Neural progenitor cell (in vitro differentiated cells): Measurements from ENCODE around the gene PDZD4. TPM values are rescaled to one million over a fixed set of nuclear protein-coding genes. Genes with fewer than 3 reads are reported as not detected.

ENCODE experiments used
- DNase-seq: peaks from one replicate; pipeline ENCODE4 v3.0.0-alpha.2; 2016; ENCODE audit warnings: low spot score
- H2AFZ ChIP-seq: fragments of 200-600 bp; sonication (generic); replicated peaks from 2 replicates; pipeline ENCODE4 v1.6.1; 2016; ENCODE audit warnings: antibody characterized with exemption
- H3F3A ChIP-seq: fragments of 200-600 bp; sonication (generic); 2 replicates; pipeline ENCODE4 v1.6.1; 2016; ENCODE audit warnings: antibody characterized with exemption, low read depth
- H3K27ac ChIP-seq: fragments of 200-600 bp; sonication (generic); 2 replicates; pipeline ENCODE4 v1.5.1; 2016; ENCODE audit warnings: mild to moderate bottlenecking
- H3K27me3 ChIP-seq: fragments of 200-600 bp; sonication (generic); 2 replicates; pipeline ENCODE4 v1.6.1; 2016; ENCODE audit warnings: mild to moderate bottlenecking, moderate library complexity
- H3K36me3 ChIP-seq: fragments of 200-600 bp; sonication (generic); 2 replicates; pipeline ENCODE4 v1.5.1; 2016
- H3K4me1 ChIP-seq: fragments of 200-600 bp; sonication (generic); 2 replicates; pipeline ENCODE4 v1.6.1; 2016; ENCODE audit warnings: mixed run types
- H3K4me2 ChIP-seq: fragments of 200-600 bp; sonication (generic); 2 replicates; pipeline ENCODE4 v1.6.1; 2016
- H3K4me3 ChIP-seq: fragments of 200-600 bp; sonication (generic); 2 replicates; pipeline ENCODE4 v1.5.1; 2016
- H3K79me2 ChIP-seq: fragments of 200-600 bp; sonication (generic); 2 replicates; pipeline ENCODE4 v1.6.1; 2016; ENCODE audit warnings: low read depth
- H3K9ac ChIP-seq: fragments of 200-600 bp; sonication (generic); 2 replicates; pipeline ENCODE4 v1.6.1; 2016
- H3K9me3 ChIP-seq: fragments of 200-600 bp; sonication (generic); 2 replicates; pipeline ENCODE4 v1.5.1; 2016; ENCODE audit warnings: low read depth
- H4K20me1 ChIP-seq: fragments of 200-600 bp; sonication (generic); 2 replicates; pipeline ENCODE4 v1.6.1; 2016; ENCODE audit warnings: low read depth
- H3K27ac Mint-ChIP-seq: 3 replicates; pipeline ENCODE4 v1.8.0; 2021; ENCODE audit warnings: mixed read lengths
- H3K27me3 Mint-ChIP-seq: 2 replicates; pipeline ENCODE4 v1.8.0; 2022; ENCODE audit warnings: low read depth, mild to moderate bottlenecking, inconsistent platforms, moderate library complexity, mixed read lengths; ENCODE audit not compliant: insufficient read depth
- H3K36me3 Mint-ChIP-seq: 3 replicates; pipeline ENCODE4 v1.8.0; 2021; ENCODE audit warnings: mixed read lengths
- H3K4me1 Mint-ChIP-seq: 3 replicates; pipeline ENCODE4 v1.8.0; 2021; ENCODE audit warnings: mixed read lengths
- H3K4me3 Mint-ChIP-seq: 3 replicates; pipeline ENCODE4 v1.8.0; 2021; ENCODE audit warnings: mild to moderate bottlenecking, moderate library complexity, mixed read lengths
- H3K9me3 Mint-ChIP-seq: 3 replicates; pipeline ENCODE4 v1.8.0; 2020; ENCODE audit warnings: mixed read lengths
- EZH2 ChIP-seq: fragments of 200-600 bp; sonication (generic); IDR thresholded peaks from 2 replicates; pipeline ENCODE4 v1.6.1; 2017; ENCODE audit warnings: antibody characterized with exemption, mild to moderate bottlenecking, moderate library complexity
- EZH2phosphoT487 ChIP-seq: fragments of 200-600 bp; sonication (generic); IDR thresholded peaks from 2 replicates; pipeline ENCODE4 v1.6.1; 2017; ENCODE audit warnings: antibody characterized with exemption
- total RNA-seq: library from RNA; depleted of rRNA; stranded (reverse); fragments of >200 nt; gene quantifications from 2 replicates; pipeline ENCODE4 v1.2.3, GENCODE V29; 2015; ENCODE audit warnings: low replicate concordance
- TF ChIP-seq, protein P1 (sequence below): fragments of 200-600 bp; sonication (generic); IDR thresholded peaks from 2 replicates; pipeline ENCODE4 v1.5.1; 2017; ENCODE audit warnings: antibody characterized with exemption, mild to moderate bottlenecking

The PDZD4 gene
- total RNA-seq, 1 donor from 2014 or later, result 1.9 TPM

DNA sequence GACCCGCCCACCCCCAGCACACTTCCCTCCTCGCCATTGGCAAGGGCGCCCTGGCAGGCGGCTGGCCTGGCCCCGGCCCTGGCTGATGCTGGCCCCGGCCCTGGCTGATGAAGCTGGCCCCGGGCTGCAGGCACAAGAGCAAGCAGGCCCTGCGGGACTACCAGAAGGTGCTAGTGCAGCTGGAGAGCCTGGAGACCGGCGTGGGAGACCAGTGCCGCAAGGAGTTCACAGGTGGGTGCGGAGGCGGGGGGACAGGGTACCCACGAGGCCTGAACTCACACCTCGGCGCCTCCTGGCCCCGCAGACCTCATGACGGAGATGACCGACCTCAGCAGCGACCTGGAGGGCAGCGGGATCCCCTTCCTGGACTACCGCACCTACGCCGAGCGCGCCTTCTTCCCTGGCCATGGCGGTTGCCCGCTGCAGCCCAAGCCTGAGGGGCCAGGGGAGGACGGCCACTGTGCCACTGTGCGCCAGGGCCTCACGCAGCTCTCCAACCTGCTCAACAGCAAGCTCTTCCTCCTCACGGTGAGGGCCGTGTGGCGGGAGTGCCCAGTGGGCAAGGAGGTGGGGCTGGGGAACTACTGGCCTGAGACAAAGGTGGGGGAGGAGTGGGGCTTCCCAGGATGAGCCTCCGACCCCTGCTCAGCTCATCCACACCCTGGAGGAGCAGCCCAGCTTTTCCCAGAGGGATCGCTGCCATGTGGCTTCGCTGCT lies 55.6 kb downstream of the PDZD4 start:
- H3K9me3 ChIP-seq, result no peaks in the 10 kb centered on the region
- DNase-seq, result no peak
- H3K9me3 Mint-ChIP-seq, result peaks cover 5% of the 10 kb centered on the region

DNA sequence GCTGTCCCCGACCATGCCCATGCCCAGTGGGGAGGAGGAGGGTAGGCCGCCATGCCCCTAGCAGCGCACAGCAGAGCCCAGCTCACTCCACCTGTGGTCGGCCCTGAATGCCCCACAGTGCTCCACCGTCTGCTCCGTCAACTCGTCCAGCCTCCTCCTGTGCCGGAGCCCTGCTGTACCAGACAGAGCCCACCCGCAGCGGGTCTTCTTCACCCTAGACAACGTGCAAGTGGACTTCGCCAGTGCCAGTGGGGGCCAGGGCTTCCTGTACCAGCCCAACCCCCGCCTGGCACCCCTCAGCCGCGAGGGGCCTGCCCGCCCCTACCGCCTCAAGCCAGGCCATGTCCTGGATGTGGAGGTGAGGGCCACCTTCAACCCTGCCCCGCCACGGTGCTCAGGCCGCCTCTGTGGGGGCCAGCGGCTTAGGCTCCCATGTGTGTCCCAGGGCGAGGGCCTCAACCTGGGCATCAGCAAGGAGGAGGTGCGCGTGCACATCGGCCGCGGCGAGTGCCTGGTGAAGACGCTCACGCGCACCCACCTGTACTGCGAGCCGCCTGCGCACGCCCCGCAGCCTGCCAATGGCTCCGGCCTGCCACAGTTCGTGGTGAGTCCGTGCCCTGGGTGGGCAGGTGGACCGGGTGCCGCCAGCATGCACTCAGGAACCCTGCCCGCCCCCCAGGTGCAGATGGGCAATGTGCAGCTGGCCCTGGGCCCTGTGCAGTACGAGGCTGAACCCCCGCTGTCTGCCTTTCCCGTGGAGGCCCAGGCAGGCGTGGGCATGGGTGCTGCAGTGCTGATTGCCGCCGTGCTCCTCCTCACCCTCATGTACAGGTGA lies 56.4 kb downstream of the PDZD4 start:
- Histone ChIP-seq H3K79me2 (no peaks in the 10 kb centered on the region), H3K36me3 (no peaks in the 10 kb centered on the region), H3K4me2 (no peak overlapping the region), H3K9me3 (no peaks in the 10 kb centered on the region), H3K9ac (no peak overlapping the region), H3K4me3 (no peak overlapping the region), H3F3A (no peaks in the 10 kb centered on the region), H2AFZ (no peak overlapping the region), H3K4me1 (no peaks in the 10 kb centered on the region), H4K20me1 (no peaks in the 10 kb centered on the region), H3K27me3 (no peaks in the 10 kb centered on the region), H3K27ac (no peak overlapping the region)
- no peaks in the 10 kb centered on the region for H3K4me1 Mint-ChIP-seq
- H3K27ac Mint-ChIP-seq, result no peak overlapping the region
- H3K36me3 Mint-ChIP-seq, result no peaks in the 10 kb centered on the region
- no peak for TF ChIP-seq EZH2
- TF ChIP-seq, protein P1, sequence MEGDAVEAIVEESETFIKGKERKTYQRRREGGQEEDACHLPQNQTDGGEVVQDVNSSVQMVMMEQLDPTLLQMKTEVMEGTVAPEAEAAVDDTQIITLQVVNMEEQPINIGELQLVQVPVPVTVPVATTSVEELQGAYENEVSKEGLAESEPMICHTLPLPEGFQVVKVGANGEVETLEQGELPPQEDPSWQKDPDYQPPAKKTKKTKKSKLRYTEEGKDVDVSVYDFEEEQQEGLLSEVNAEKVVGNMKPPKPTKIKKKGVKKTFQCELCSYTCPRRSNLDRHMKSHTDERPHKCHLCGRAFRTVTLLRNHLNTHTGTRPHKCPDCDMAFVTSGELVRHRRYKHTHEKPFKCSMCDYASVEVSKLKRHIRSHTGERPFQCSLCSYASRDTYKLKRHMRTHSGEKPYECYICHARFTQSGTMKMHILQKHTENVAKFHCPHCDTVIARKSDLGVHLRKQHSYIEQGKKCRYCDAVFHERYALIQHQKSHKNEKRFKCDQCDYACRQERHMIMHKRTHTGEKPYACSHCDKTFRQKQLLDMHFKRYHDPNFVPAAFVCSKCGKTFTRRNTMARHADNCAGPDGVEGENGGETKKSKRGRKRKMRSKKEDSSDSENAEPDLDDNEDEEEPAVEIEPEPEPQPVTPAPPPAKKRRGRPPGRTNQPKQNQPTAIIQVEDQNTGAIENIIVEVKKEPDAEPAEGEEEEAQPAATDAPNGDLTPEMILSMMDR, result no peak
- no peak for TF ChIP-seq EZH2phosphoT487
- no peak overlapping the region for H3K4me3 Mint-ChIP-seq
- H3K27me3 Mint-ChIP-seq, result peaks cover 2% of the 10 kb centered on the region
- DNase-seq, result no peak
- peaks cover 5% of the 10 kb centered on the region for H3K9me3 Mint-ChIP-seq

More for the DNA sequence above, 55.6 kb downstream of the PDZD4 start:
- no peaks in the 10 kb centered on the region for H4K20me1 ChIP-seq
- H3F3A ChIP-seq, result no peaks in the 10 kb centered on the region
- H3K4me1 ChIP-seq, result no peaks in the 10 kb centered on the region
- H3K79me2 ChIP-seq, result no peaks in the 10 kb centered on the region
- no peak overlapping the region for H3K4me2 ChIP-seq
- Mint-ChIP-seq H3K27me3 (peaks cover 2% of the 10 kb centered on the region), H3K27ac (no peak overlapping the region), H3K36me3 (no peaks in the 10 kb centered on the region), H3K4me1 (peaks cover 2% of the 10 kb centered on the region), H3K4me3 (no peak overlapping the region)
- no peaks in the 10 kb centered on the region for H3K36me3 ChIP-seq
- H3K4me3 ChIP-seq, result no peak overlapping the region
- TF ChIP-seq EZH2 (no peak), EZH2phosphoT487 (no peak)
- TF ChIP-seq, protein P1, result no peak
- no peak overlapping the region for H2AFZ ChIP-seq
- no peak overlapping the region for H3K27ac ChIP-seq
- H3K9ac ChIP-seq, result no peak overlapping the region
- no peaks in the 10 kb centered on the region for H3K27me3 ChIP-seq

GRCh38 chrX:153773218-153773611 lies 57.1 kb downstream of the PDZD4 start:
- Mint-ChIP-seq H3K4me1 (no peaks in the 10 kb centered on the region), H3K36me3 (no peaks in the 10 kb centered on the region), H3K27ac (no peak overlapping the region), H3K4me3 (no peak overlapping the region), H3K27me3 (peaks cover 2% of the 10 kb centered on the region), H3K9me3 (peaks cover 5% of the 10 kb centered on the region)
- no peaks in the 10 kb centered on the region for H3K36me3 ChIP-seq
- no peak overlapping the region for H3K4me2 ChIP-seq
- no peak for DNase-seq
- no peaks in the 10 kb centered on the region for H4K20me1 ChIP-seq
- no peaks in the 10 kb centered on the region for H3K9me3 ChIP-seq
- no peak overlapping the region for H3K9ac ChIP-seq
- no peaks in the 10 kb centered on the region for H3K79me2 ChIP-seq
- H3K4me1 ChIP-seq, result no peaks in the 10 kb centered on the region
- no peak overlapping the region for H3K4me3 ChIP-seq
- no peaks in the 10 kb centered on the region for H3K27me3 ChIP-seq
- no peaks in the 10 kb centered on the region for H3F3A ChIP-seq
- no peak overlapping the region for H3K27ac ChIP-seq
- H2AFZ ChIP-seq, result no peak overlapping the region
- TF ChIP-seq EZH2phosphoT487 (no peak), EZH2 (no peak)
- TF ChIP-seq, protein P1, result no peak
